Medulla oblongata (tissue), 1 donor: ENCODE measurements around the gene FGF18.

Source experiments
- DNase-seq: peaks from one replicate; pipeline ENCODE4 v3.0.0-alpha.2; 2015; ENCODE audit errors: extremely low spot score

The FGF18 gene

GRCh38 chr5:171422902-171423663, 3.6 kb downstream of the FGF18 start:
- no peak for DNase-seq

- DNase-seq: no peak
These were observed 5.3 kb downstream of the FGF18 start for GRCh38 chr5:171424726-171425125.

- no peak for DNase-seq
These were observed 6.3 kb downstream of the FGF18 start for GRCh38 chr5:171425596-171426244.

DNA sequence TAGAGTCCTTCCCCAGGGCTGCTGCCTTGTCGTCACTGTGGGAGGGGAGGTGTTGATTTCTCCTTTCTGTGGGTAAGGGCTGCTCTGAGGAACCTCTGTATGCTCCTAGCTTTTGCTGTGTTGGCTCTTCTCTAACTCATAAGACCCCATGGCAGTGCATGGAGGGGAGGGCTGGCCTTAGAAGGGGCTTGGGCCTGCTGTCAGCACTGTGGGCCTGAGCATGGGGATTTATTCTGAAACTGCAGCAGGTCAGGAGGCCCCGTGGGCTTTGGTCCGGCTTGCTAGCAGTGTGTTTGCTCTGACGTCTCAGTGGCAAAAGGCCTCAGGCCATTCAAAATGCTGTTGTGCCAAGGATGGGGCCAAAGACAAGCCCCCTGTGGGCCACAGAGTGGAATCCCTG, 6.8 kb downstream of the FGF18 start:
- DNase-seq: no peak

GRCh38 chr5:171426680-171427079, 7.2 kb downstream of the FGF18 start:
- no peak for DNase-seq

DNA sequence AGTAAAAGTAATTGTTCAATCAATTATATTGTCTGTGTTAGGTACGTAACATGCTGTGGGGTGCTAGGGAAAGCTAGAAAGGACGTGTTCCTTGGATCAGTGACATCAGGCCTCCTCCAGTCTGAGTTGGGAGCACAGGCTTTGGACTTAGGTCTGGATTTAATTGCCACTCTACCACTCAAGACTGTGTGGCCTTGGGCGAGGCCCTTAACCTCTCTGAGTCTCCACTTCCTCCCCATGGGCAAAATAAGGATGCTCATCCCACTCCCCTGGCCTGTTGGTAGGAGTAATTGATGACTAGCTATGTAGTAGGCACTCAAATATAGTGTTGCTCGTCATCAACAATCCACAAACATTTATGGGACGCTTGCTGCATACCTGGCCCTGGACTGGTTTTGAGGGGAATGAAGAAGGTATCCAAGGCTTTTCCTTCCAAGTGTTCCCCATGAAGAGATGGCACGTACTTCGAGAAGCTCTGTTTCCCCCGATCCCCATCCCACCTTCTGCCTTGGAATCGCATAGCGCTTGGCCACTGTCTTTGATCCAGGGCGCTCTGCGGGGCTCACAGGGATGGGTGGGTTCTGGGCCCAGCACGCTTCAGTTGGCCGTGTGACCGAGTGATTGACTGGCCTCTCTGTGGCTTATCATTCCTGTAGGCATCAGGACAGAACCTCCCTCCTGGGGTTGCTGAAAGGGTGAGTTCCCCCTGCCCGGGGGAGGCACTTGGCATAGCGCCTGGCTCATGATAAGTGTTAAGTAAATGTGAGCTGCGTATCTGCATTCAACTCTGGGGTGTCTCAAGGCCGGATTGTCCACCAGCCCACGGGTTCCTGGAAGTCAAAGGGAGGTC, 8.1 kb downstream of the FGF18 start:
- no peak for DNase-seq

GRCh38 chr5:171428168-171428696, 8.8 kb downstream of the FGF18 start:
- DNase-seq: no peak

GRCh38 chr5:171428809-171429542, 9.5 kb downstream of the FGF18 start:
- no peak for DNase-seq

DNA sequence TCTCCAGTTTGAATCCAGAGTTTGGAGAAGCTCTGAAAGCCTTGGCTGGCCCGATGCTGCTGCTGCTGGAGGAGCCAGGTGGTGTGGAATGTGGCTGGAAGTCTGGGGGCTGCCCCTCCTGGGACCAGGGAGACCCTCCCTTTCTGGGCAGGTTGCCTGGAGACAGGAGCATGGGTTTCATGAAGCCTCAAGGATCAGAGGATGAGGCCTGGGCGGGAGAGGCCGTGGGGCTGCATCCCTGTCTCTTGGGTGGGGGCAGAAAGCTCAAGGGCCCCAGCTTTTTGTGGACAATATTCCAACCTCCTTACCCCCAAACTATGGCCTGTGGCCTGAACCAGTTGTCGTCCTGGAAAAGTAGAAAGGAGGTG, 10.1 kb downstream of the FGF18 start:
- no peak for DNase-seq

DNA sequence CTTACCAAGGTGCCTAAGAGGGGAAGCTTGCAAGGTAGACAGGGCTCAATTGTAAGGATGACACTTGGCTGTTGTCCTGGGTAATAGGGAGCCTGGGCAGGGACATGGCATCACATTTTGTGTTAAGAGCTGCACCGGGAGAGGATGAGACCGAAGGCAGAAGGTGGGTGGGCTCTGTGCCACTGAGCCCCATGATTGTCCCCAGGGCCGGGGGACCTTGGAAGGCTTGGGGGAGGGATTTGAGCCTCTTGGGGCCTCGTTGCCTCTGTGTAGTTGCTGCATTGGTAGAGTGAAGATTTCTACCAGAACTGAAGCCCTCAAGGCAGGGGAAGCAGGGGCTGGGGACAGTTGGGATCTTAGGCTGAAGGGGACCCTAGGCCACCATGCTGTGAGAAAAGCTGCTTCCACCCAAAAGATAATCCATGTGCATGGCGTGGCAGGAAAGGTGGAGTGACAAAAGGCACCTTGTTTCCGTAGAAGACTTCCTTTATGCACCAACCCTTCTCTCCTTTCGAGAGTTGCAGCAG, 11.9 kb downstream of the FGF18 start:
- no peak for DNase-seq

DNA sequence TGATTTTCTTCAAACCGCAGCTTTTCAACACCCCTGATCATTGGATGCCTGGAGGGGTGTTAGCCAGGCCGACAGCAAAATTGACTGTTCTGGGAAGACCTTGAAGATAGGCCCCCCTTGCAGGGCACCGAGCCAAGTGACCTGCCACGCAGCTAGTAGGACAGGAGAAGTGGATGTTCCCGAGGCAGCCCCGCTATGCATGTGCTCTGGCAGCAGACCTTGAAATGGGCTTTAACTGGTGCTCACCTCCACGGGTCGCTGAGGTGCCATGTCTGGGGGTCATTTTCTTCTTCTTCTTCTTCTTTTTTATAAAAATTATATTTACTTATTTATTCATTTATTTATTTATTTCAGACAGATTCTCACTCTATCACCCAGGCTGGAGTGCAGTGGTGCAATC, 12.6 kb downstream of the FGF18 start:
- DNase-seq: no peak

- no peak for DNase-seq
These were observed 13.3 kb downstream of the FGF18 start for GRCh38 chr5:171432583-171433351.

DNA sequence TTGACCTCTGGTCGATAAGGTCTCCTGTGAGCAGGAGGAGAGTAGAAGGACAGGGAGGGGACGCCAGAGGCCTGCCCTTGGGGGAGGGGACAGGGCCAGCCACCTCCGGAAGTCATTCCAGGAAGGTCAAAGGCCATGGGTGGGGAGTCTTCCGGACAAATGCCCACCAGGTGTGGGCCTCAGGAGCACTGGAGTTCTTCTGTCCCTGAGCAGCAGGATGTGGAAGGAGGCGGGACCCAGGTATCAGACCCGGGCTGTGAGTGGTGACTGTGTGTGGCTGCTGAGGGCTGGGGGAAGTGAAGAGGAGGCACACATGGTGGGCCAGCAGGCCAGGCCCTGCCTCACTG, 13.9 kb downstream of the FGF18 start:
- no peak for DNase-seq

DNA sequence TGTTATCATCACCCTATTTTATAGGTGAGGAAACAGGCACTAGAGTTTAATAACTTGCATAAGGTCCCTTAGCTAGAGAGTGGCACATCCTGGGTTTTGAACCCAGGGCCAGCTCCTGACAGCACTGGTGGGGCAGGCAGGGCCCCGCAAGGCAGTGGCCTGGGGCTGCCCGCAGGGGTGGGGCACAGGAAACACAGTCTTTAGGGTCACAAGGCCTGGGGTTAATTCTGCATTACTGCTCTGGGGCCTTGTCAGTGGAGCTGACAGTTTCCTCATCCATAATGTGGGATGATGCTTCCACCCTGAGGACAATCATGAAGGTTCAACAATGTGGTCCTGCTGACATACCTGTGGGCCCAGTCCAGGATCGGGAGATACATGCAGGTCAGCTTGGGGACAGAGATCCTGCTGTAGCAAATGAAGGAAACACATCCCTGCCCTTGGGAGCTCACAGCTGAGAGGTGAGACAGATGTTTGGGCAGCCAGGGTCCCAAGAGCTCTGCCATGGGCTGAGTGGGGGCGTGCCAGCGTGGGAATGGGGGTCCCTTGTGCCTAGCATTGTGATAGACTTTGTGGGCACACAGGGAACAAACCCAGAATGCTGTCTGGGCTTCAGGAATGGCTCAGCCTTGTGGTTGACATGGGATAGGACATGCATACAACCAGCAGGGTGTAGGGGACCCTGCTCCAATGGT, 14.7 kb downstream of the FGF18 start:
- no peak for DNase-seq

GRCh38 chr5:171434874-171435273, 15.4 kb downstream of the FGF18 start:
- no peak for DNase-seq

DNA sequence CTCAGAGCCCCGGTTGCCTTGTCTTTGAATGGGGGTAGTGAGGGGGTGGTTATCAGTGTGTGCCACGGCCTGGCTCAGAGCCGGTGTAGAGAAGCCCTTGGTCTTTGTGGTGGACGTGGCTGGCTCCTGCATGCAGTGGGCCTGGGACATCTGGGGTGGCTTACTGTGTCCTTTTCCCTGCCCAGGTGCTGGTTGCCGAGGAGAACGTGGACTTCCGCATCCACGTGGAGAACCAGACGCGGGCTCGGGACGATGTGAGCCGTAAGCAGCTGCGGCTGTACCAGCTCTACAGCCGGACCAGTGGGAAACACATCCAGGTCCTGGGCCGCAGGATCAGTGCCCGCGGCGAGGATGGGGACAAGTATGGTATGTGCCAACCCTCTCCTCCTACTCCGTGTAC, 16.5 kb downstream of the FGF18 start:
- no peak for DNase-seq

DNA sequence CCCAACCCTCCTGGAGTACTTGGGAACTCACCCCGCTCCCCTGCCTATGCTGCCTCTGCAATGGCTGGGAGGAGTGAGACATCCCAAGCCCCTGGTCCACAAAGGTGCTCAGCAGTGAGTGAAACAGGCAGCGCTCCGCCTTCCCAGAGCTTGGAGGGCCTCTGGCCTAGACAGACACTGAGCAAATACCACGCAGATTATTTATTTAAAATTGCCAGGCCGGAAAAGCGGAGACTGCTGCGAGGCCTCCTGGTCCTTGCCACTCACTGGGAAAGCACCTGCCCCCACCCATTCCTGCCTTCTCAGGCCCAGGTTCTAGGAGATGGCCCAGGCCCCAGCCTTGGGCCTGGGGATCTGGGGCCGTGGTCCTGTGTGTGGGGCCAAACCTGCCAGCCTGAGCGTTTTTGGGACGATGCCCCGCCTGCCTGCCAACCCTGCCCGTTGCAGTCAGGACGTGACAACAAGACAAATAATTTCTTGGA, 17.4 kb downstream of the FGF18 start:
- DNase-seq: no peak

DNA sequence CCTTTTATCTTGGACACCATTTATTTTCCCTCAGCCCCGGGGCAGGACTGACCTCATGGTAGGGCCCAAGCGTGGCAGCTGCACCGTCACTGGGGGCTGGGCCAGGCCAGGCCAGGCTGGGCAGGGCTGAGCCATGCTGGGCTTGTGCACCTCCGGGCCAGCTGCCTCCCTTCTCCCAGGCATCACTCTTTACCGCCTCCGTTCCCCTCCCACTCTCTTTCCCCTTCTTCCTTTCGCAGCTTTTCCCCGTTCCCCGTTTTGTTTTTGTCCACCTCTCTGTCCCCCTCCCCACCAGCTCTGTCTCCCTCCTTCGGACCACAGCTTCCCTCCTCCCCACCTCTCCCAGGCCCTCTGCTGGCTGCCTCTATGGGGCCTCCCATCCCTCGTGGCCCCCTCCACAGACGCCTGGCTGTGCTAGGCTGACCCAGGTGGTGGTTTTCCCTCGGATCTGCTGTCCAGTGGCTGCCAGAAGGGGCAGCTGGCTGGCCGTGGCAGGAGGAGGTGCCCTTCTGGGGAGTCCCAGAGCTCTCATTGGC, 17.9 kb downstream of the FGF18 start:
- no peak for DNase-seq

DNA sequence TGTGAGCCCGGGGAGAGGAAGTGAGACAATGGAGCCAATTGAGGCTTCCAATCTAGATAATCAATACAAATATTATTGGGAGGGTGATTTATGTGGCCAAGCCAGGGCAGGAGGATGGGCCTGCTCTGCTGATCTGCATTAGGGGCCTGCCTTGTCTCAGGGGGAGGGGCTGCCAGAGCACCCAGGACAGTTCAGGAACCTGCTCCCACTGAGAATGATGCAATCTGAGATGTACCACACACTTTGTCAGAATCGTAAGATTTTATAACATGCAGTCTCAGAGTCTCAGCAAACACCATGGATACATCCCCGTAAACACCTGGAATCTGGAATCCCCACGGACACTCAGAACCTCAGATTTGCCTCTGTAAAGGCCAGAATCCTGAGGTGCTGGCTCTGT, 19.3 kb downstream of the FGF18 start:
- DNase-seq: no peak
